Femur (tissue), 1 donor: Measurements from ENCODE around the gene MUC20.
"Not testable (repeated sequence)": the region's sequence is repeated elsewhere in the genome, so short reads cannot be mapped to it uniquely, and the experiment has no call there.

Source experiments
- DNase-seq: peaks from one replicate; pipeline ENCODE4 v3.0.0-alpha.2; 2017

The MUC20 gene

DNA sequence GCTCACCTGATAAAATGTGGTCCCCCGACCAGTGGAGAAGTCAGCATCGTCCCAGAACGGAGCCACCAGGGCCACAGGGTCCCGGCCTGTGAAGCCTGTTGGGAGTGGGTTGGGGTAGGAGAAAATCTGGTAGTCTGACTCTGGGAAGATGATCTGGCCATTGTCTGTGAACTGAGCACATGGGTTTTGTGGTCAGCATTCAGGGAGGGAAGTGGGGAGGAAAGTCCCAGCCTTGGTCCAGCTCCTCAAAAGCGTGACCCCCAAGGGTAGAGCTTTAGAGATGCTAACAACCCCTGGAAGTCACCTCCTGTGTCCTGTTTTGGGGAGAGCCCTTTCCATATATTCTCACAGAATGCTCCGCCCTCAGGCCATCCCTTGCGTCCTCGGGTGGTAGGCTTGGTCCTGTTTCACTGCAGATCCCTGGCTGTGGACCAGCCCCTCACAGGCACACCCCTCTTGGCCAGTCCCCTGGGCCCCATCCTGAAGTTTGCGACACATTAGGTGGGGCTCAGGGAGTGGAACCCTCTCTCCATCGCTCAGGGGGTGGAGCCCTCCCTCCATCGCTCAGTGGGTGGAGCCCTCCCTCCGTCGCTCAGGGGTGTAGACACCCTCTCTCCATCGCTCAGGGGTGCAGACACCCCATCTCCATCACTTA, 51.0 kb downstream of the MUC20 start:
- DNase-seq: no peak

DNA sequence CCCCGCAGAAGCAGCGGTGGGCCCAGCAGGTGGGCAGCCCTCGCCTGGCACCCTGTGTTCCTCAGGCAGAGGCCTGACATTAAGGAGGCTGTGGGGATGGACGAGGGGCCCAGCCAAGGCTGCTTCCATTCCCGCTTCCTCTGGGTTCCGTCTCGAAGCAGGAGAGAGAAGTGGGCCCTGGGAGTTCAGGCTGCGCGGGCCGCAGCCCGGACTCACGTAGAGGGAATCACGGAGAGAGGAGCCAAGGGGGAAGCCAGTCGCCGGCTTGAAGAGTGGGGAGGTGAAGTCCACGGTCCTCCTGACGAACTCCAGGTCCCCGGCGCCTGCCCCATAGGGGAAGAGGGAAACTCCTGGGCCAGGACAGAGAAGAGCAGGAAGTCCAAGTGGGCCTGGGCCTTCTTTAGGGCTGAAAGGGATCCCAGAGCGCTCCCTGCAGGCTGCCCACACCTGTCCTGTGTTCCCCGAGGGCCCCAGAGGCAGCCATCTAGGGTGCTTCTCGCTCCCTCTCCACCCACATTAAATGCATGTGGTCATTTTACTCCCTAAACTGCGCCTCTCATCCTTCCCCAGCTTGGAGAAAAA, 53.3 kb downstream of the MUC20 start:
- no peak for DNase-seq

DNA sequence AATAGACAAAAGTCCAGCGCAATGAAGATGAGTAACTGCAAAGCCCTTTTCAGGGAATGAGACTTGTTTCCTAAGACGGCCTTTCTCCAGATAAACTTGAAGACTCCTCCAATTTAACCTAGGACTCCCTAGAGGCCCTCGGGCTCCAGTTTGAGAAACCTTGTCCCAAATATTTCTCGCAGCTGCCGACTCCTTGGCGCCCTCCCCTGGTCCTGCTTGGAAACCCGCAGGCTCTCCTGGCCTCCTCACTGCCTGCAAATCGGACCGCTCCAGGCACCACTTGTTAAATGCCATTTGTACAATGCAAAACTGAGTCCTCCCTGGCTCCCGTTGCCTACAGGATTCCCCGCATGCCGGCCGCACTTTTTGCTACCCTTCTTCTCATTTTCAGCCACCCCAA, 54.1 kb downstream of the MUC20 start:
- DNase-seq: peak; percentile 74

DNA sequence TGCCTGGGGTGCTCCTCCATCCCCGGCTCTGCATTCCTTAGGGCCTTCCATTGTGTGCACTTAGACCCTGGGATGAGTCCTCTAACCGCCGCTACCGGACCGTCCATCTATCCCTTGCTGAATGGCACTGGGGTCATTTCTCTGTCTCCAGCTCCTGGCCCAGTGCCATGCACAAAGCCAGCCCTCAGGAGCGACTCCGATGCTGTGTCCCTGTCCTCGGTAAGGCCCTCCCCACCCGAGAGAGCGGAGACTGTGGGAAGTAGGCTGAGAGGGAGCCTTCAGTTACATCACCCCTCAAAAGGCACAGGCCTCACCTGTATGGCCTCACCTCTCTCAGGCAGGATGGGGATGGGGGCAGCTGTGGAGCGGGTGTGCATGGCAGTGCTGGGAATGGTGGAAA, 57.2 kb downstream of the MUC20 start:
- no peak for DNase-seq

DNA sequence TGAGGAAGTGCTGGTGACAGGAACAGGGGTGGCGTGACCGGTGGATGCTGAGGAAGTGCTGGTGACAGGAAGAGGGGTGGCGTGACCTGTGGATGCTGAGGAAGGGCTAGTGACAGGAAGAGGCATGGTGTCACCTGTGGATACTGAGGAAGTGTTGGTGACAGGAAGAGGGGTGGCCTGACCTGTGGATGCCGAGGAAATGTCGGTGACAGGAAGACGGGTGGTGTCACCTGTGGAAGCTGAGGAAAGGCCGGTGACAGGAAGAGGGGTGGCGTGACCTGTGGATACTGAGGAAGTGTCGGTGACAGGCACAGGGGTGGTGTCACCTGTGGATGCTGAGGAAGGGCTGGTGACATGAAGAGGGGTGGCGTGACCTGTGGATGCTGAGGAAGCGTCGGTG, 60.5 kb downstream of the MUC20 start:
- not testable (repeated sequence) for DNase-seq
